Measurements from ENCODE around the gene ZNF692.
"Not testable (repeated sequence)": the region's sequence is repeated elsewhere in the genome, so short reads cannot be mapped to it uniquely, and the experiment has no call there.

The ZNF692 gene

GRCh38 chr1:248849152-248849551, 9.7 kb downstream of the ZNF692 start:
- DNase-seq = no peak

- no peak for DNase-seq
Measured at GRCh38 chr1:248848602-248849001, 10.3 kb downstream of the ZNF692 start.

- DNase-seq = no peak
Measured at GRCh38 chr1:248847956-248848561, 10.8 kb downstream of the ZNF692 start.

DNA sequence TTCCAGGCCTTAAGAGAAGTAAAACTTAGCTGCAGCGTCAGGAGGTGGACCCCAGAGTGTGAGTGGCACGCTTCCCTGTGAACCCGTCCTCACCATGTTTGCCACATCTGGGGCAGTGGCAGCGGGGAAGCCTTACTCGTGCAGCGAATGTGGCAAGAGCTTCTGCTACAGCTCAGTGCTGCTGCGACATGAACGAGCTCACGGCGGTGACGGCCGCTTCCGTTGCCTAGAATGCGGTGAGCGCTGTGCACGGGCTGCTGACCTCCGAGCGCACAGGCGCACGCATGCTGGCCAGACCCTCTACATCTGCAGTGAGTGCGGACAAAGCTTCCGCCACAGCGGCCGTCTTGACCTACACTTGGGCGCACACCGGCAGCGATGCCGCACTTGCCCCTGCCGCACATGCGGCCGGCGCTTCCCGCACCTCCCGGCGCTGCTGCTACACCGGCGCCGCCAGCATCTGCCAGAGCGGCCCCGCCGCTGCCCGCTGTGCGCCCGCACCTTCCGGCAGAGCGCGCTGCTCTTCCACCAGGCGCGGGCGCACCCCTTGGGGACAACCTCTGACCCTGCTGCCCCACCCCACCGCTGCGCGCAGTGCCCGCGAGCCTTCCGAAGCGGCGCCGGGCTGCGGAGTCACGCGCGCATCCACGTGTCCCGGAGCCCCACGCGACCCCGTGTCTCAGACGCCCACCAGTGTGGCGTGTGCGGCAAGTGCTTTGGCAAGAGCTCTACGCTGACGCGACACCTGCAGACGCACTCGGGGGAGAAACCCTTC, 11.5 kb downstream of the ZNF692 start:
- DNase-seq = no peak

DNA sequence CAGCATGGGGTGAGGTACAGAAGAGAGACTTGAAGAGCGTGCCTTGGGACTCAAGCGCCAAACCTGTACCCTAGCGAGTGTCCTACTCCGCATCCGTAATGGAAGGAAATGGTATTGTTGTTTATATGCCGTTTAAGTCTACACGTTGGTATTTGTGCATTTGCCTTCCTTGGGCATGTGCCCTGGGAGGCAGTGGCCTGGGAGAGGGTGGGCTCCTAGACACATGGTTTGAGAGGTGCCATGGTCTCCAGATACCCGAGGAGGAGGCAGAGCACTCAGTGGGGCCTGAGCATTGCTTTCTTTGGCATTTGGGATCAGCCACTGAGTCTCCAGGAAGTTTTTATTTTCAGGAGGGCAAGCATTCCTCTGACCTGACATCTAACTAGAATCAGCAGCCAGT, 14.4 kb downstream of the ZNF692 start:
- no peak for DNase-seq

DNA sequence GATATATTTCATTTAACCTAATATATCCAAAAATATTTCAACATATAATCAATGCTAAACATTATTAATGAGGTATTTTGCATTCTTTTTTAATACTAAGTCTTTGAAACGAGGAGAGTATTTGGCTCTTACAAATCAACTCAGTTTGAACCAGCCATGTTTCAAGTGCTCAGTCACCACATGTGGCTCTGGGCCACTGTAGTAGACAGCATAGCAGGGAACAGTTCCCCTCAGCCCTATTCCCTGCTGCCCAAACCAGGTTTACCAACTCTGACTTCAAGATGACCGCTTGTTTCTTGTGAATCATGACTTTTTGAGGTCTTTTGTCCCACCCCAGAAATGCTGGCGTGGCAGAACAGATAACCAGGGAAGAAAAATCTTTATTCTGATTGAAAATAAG, 15.2 kb downstream of the ZNF692 start:
- DNase-seq = no peak

- no peak for DNase-seq
Measured at GRCh38 chr1:248842781-248843331, 16.0 kb downstream of the ZNF692 start.

DNA sequence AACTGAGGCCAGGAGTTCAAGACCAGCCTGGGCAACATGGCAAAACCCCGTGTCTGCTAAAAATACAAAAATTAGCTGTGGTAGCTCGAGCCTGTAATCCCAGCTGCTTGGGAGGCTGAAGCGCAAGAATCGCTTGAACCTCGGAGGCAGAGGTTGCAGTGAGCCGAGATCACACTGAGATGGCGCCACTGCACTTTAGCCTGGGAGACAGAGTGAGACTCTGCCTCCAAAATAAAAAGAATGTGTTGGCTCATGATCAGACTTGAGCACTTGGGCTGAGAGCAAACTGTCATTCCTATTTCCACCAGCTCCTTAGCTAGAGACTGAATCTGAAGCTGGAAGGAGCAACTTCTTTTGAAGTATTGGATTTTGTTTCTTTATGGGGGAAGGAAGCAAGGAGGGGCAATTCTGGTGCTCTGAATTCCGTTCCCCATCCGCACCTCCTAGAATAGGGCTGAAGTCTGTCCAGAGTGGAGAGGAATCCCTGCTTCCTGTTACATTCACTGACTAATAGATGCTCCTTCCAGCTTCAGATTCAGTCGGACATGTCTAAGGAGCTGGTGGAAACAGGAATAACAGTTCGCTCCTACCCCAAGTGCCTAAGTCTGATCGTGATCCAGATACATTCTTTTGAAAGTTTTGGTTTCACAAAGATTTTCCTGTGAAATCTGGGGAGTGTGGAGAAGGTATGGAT, 17.0 kb downstream of the ZNF692 start:
- DNase-seq = peak; percentile 41 to 57 (median 48)

DNA sequence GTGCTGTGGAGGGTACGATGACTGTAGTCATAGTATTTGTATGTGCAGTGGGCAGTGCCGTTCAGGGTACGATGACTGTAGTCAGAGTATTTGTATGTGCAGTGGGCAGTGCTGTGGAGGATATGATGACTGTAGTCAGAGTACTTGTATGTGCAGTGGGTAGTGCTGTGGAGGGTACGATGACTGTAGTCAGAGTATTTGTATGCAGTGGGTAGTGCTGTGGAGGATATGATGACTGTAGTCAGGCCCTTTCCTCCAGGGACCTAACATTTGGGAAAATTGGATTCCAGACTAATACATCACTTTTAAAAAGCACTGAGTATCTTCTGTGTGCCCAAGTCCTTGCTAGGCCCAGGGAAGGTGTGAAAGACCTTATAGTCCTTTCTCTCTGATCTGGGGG, 17.9 kb downstream of the ZNF692 start:
- DNase-seq = no peak

DNA sequence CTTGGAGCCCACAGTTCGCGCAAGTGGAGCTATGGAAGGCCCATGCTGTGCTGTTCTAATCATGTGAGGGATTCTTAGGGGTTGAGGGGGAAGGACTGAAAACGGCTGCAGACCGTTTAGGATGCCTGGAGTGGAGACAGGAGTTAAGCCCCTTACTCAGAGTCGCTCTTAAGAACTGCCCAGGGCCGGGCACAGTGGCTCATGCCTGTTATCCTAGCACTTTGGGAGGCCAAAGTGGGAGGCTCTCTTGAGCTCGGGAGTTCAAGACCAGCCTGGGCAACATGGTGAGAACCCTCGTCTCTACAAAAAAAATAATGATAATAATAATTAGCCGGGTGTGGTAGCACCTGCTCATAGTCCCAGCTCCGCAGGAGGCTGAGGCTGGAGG, 19.7 kb downstream of the ZNF692 start:
- DNase-seq = no peak

- DNase-seq = peak; percentile 94 to 96 (median 95)
Measured at GRCh38 chr1:248838357-248839167, 20.3 kb downstream of the ZNF692 start.

- peak; percentile 99 for DNase-seq
Measured at GRCh38 chr1:248837781-248838356, 21.0 kb downstream of the ZNF692 start, which contains the start of gene ZNF672. ZNF672 (plus strand) TSS chr1:248838224; CDS start chr1:248847275, 9,051 bp downstream.

DNA sequence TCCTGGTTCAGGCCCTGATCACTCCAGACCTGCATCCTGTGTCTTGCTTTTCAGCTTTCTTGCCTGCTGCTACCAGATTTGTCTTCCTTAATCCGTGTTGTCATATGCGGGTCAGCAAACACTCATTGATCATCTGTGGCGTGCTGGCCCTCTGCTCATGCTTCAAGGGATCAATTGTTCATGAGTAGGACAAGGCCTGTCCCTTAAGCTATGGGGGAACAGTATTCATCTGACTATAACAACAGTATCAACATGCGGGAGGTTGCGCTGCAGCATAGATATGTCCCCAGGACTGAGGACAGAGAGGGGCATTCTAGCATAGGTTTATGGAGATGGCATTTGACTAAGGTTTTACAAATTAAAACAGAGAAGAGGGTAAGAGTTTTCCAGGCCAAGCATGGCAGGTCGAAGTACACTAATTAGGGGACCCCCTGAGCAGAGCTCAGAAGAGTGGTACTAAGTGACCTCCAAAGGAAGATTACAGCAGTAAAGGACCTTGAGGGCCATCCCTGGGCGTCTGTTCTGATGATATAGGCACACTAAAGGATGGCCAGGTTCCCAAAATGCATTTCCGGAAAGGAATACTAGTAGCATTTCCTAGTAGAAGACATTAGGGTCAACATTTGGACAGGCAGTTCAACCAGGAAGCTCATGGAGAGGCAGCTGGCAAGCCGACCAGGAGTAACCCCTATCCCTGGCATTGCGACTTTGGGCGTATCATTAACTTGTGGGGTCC, 21.7 kb downstream of the ZNF692 start:
- no peak for DNase-seq

GRCh38 chr1:248834343-248834940, 24.4 kb downstream of the ZNF692 start:
- peak; percentile 50 to 56 (median 52) for DNase-seq

DNA sequence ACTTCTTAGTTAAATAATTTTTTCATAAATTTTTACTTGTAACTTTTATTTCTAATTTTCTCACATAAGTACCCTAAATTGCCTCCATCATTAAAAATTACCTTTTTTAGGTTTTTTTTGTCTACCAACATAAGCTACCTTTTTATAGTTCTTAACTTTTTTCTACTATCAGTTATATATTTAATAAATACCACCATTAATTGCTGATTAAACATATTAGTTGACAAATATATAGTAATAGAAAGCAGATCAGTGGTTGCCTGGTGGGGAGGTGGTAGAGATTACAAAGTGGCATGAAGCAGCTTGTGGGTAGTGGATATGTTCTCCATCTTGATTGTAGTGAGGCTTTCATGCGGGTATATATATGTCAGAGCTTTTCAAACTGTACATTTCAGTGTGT, 27.0 kb downstream of the ZNF692 start:
- DNase-seq = no peak

- DNase-seq = not testable (repeated sequence)
Measured at GRCh38 chr1:248830718-248831017, 28.2 kb downstream of the ZNF692 start.

GRCh38 chr1:248828845-248829244, 30.0 kb downstream of the ZNF692 start:
- DNase-seq = peak; percentile 71 to 89 (median 79)

GRCh38 chr1:248825909-248826760, 32.8 kb downstream of the ZNF692 start, which contains the start of gene SH3BP5L:
SH3BP5L (minus strand) TSS chr1:248825915; CDS start chr1:248824935, 980 bp downstream.
- peak; percentile 97 to 98 (median 98) for DNase-seq

DNA sequence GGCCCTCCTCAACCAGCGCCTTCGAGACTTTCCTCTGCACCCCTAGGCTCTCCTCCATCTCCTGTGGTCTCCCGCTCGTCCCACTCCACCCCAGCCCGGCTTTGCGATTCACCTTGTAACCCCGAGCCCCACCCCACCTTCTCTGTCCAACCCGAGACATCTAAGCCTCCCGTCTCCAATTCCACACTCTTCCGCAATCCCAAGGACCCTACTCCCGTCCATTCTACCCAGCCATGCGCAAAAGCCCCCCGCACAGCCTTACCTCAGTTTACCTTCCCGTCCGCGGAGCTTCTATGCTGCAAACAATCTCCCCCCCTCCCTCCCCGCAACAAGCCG, 33.3 kb downstream of the ZNF692 start:
- no peak for DNase-seq

- no peak for DNase-seq
Measured at GRCh38 chr1:248825136-248825535, 33.7 kb downstream of the ZNF692 start.
